Ascending aorta (tissue), 2 donors: Measurements from ENCODE around the gene SGIP1. TPM values are rescaled to one million over a fixed set of nuclear protein-coding genes. Genes with fewer than 3 reads are reported as not detected.

Experiments used
- DNase-seq, 2 donors: peaks; one replicate each; pipeline ENCODE4 v3.0.0-alpha.2; 2019; ENCODE audit warnings: low spot score in 2 of 2
- H3K27ac ChIP-seq, 2 donors: fragments of 200-600 bp; sonication (generic); one replicate each; pipeline ENCODE4 v1.5.1; 2016 to 2017; ENCODE audit warnings: mild to moderate bottlenecking in 1 of 2
- H3K27me3 ChIP-seq: fragments of 200-600 bp; sonication (generic); one replicate; pipeline ENCODE4 v1.5.1; 2017
- H3K36me3 ChIP-seq, 2 donors: fragments of 200-600 bp; sonication (generic); one replicate each; pipeline ENCODE4 v1.5.1; 2016
- H3K4me1 ChIP-seq, 2 donors: fragments of 200-600 bp; sonication (generic); one replicate each; pipeline ENCODE4 v1.5.1; 2016 to 2017; ENCODE audit warnings: mild to moderate bottlenecking in 1 of 2
- H3K4me3 ChIP-seq, 2 donors: fragments of 200-600 bp; sonication (generic); one replicate each; pipeline ENCODE4 v1.5.1; 2016 to 2017; ENCODE audit warnings: mild to moderate bottlenecking in 1 of 2
- H3K9me3 ChIP-seq, 2 donors: fragments of 200-600 bp; sonication (generic); one replicate each; pipeline ENCODE4 v1.5.1; 2016
- CTCF ChIP-seq, 3 experiments: fragments of 200-600 bp in 2 of 3; fragments of 450-650 bp in 1 of 3; sonication (generic) in 2 of 3; IDR thresholded peaks; one replicate each; pipeline ENCODE4 v1.5.1; 2016 to 2019; ENCODE audit warnings: antibody characterized with exemption in 3 of 3, mild to moderate bottlenecking in 1 of 3, moderate library complexity in 1 of 3
- intact Hi-C: fragments of 100-400 bp; cut with DNase I; formaldehyde crosslinking; loops from one replicate; pipeline ENCODE4 v1.15.1; 2023
- total RNA-seq: library from RNA; depleted of rRNA; stranded (reverse); fragments of >200 nt; gene quantifications from one replicate; pipeline ENCODE4 v1.1.0, GENCODE V29; 2016

SGIP1 gene
- total RNA-seq, 1 donor from 2014 or later: 1.6 TPM

- Histone ChIP-seq H3K4me1 (peaks cover 10 to 33% of the 10 kb centered on the region in 2 donors), H3K4me3 (no peak overlapping the region), H3K27me3 (no peaks in the 10 kb centered on the region), H3K36me3 (peaks cover 0 to 7% of the 10 kb centered on the region in 2 donors), H3K9me3 (no peaks in the 10 kb centered on the region), H3K27ac (peak overlapping the region; percentile 77 to 86)
- TF ChIP-seq CTCF (IDR thresholded peaks at IDR 0.05): no peak
- intact Hi-C loops: loop anchor here (5.0 kb wide), 1 partner anchor 146 kb away; the partner anchor contains the start of gene SGIP1
- DNase-seq: no peak
Measured at GRCh38 chr1:66678146-66678545, 144.2 kb downstream of the SGIP1 start.

- no peak for TF ChIP-seq CTCF (IDR thresholded peaks at IDR 0.05)
- intact Hi-C loops: loop anchor here (5.0 kb wide), 1 partner anchor 147 kb away; the partner anchor contains the start of gene SGIP1
- no peak for DNase-seq
- peaks cover 10 to 33% of the 10 kb centered on the region in 2 donors for H3K4me1 ChIP-seq
- H3K4me3 ChIP-seq: no peak overlapping the region
- peaks cover 0 to 7% of the 10 kb centered on the region in 2 donors for H3K36me3 ChIP-seq
- H3K27ac ChIP-seq: peak overlapping the region; percentile 77 to 86
- no peaks in the 10 kb centered on the region for H3K9me3 ChIP-seq
- H3K27me3 ChIP-seq: no peaks in the 10 kb centered on the region
Measured at GRCh38 chr1:66679140-66679539, 145.2 kb downstream of the SGIP1 start.

- no peak for DNase-seq
- H3K4me3 ChIP-seq: no peak overlapping the region
- peaks cover 0 to 7% of the 10 kb centered on the region in 2 donors for H3K36me3 ChIP-seq
- no peaks in the 10 kb centered on the region for H3K27me3 ChIP-seq
- no peaks in the 10 kb centered on the region for H3K9me3 ChIP-seq
- peak overlapping the region in 1 of 2 donors; percentile 30 for H3K27ac ChIP-seq
- intact Hi-C loops: no loop called here
- no peak for TF ChIP-seq CTCF (IDR thresholded peaks at IDR 0.05)
- H3K4me1 ChIP-seq: peaks cover 0 to 40% of the 10 kb centered on the region in 2 donors
Measured at GRCh38 chr1:66681686-66682085, 147.7 kb downstream of the SGIP1 start.

- DNase-seq: no peak
- Histone ChIP-seq H3K36me3 (peaks cover 0 to 7% of the 10 kb centered on the region in 2 donors), H3K4me1 (peaks cover 0 to 42% of the 10 kb centered on the region in 2 donors), H3K9me3 (no peaks in the 10 kb centered on the region), H3K27me3 (no peaks in the 10 kb centered on the region), H3K4me3 (no peak overlapping the region), H3K27ac (peak overlapping the region; percentile 6 to 30)
- intact Hi-C loops: no loop called here
- no peak for TF ChIP-seq CTCF (IDR thresholded peaks at IDR 0.05)
Measured at GRCh38 chr1:66682106-66682505, 148.2 kb downstream of the SGIP1 start.

GRCh38 chr1:66684353-66684752 is 150.4 kb downstream of the SGIP1 start:
- Histone ChIP-seq H3K4me3 (no peak overlapping the region), H3K27me3 (no peaks in the 10 kb centered on the region), H3K36me3 (peaks cover 0 to 7% of the 10 kb centered on the region in 2 donors), H3K27ac (peak overlapping the region; percentile 55 to 69), H3K9me3 (no peaks in the 10 kb centered on the region), H3K4me1 (peaks cover 0 to 32% of the 10 kb centered on the region in 2 donors)
- no peak for DNase-seq
- intact Hi-C loops: no loop called here
- no peak for TF ChIP-seq CTCF (IDR thresholded peaks at IDR 0.05)

GRCh38 chr1:66685265-66685664 is 151.3 kb downstream of the SGIP1 start:
- no peak for TF ChIP-seq CTCF (IDR thresholded peaks at IDR 0.05)
- H3K36me3 ChIP-seq: peaks cover 0 to 7% of the 10 kb centered on the region in 2 donors

More at GRCh38 chr1:66685265-66685664, 151.3 kb downstream of the SGIP1 start:
- intact Hi-C loops: no loop called here
- DNase-seq: peak in 1 of 2 donors; percentile 68
- Histone ChIP-seq H3K9me3 (no peaks in the 10 kb centered on the region), H3K4me3 (no peak overlapping the region), H3K4me1 (peaks cover 0 to 32% of the 10 kb centered on the region in 2 donors), H3K27me3 (no peaks in the 10 kb centered on the region), H3K27ac (peak overlapping the region; percentile 55 to 69)
